Body of pancreas (tissue), 4 donors: Measurements from ENCODE around the gene TMPRSS2. TPM values are rescaled to one million over a fixed set of nuclear protein-coding genes. Genes with fewer than 3 reads are reported as not detected.

Experiments used
- ATAC-seq: fragments of 150-250 bp; one replicate; pipeline ENCODE4 v1.9.1; 2016
- DNase-seq, 4 donors: peaks; one replicate each; pipeline ENCODE4 v3.0.0-alpha.2; 2019
- H3K27ac ChIP-seq, 4 donors: fragments of 200-600 bp; sonication (generic); 1 replicate in 3 of 4; 2 replicates in 1 of 4; pipeline versions ENCODE4 v1.5.1 to v1.6.1; 2016 to 2019; ENCODE audit warnings: mild to moderate bottlenecking in 1 of 4, mixed read lengths in 1 of 4, moderate library complexity in 1 of 4
- H3K27me3 ChIP-seq, 2 donors: fragments of 200-600 bp; sonication (generic); one replicate each; pipeline ENCODE4 v1.6.0; 2016; ENCODE audit warnings: mild to moderate bottlenecking in 1 of 2
- H3K36me3 ChIP-seq, 2 donors: fragments of 200-600 bp; sonication (generic); replicated peaks in 1 of 2; 2 replicates each; pipeline ENCODE4 v1.5.1; 2016; ENCODE audit warnings: low read depth in 2 of 2; ENCODE audit not compliant: insufficient read depth in 1 of 2
- H3K4me1 ChIP-seq: fragments of 200-600 bp; sonication (generic); one replicate; pipeline ENCODE4 v1.6.0; 2016
- H3K4me3 ChIP-seq, 2 donors: fragments of 200-600 bp; sonication (generic); 1 replicate in 1 of 2; 2 replicates in 1 of 2; pipeline ENCODE4 v1.5.1; 2016 to 2019
- H3K9me3 ChIP-seq, 3 donors: fragments of 200-600 bp; sonication (generic); 1 replicate in 2 of 3; 2 replicates in 1 of 3; pipeline ENCODE4 v1.5.1; 2016
- CTCF ChIP-seq, 7 experiments: fragments of 450-650 bp in 4 of 7; fragments of 200-600 bp in 3 of 7; sonication (generic) in 3 of 7; IDR thresholded peaks; one replicate each; pipeline ENCODE4 v1.5.1; 2016 to 2019; ENCODE audit warnings: antibody characterized with exemption in 7 of 7
- POLR2A ChIP-seq, 3 donors: fragments of 450-650 bp; IDR thresholded peaks; one replicate each; pipeline ENCODE4 v1.6.1; 2016; ENCODE audit warnings: antibody characterized with exemption in 3 of 3, mild to moderate bottlenecking in 2 of 3
- WGBS, 2 donors: methylation state at CpG; one replicate each; pipeline ENCODE4 v1.1.5; 2017; 5-methylcytosine and 5-hydroxymethylcytosine counted together
- intact Hi-C: fragments of 100-400 bp; cut with DNase I; formaldehyde crosslinking; loops from one replicate; pipeline ENCODE4 v1.15.1; 2023
- total RNA-seq, 2 donors: library from RNA; depleted of rRNA; stranded (reverse); fragments of >200 nt; gene quantifications; one replicate each; pipeline ENCODE4 v1.1.0, GENCODE V29; 2016

Gene TMPRSS2
- total RNA-seq, 2 donors from 2014 or later, result 45.7 to 60.3 TPM

DNA sequence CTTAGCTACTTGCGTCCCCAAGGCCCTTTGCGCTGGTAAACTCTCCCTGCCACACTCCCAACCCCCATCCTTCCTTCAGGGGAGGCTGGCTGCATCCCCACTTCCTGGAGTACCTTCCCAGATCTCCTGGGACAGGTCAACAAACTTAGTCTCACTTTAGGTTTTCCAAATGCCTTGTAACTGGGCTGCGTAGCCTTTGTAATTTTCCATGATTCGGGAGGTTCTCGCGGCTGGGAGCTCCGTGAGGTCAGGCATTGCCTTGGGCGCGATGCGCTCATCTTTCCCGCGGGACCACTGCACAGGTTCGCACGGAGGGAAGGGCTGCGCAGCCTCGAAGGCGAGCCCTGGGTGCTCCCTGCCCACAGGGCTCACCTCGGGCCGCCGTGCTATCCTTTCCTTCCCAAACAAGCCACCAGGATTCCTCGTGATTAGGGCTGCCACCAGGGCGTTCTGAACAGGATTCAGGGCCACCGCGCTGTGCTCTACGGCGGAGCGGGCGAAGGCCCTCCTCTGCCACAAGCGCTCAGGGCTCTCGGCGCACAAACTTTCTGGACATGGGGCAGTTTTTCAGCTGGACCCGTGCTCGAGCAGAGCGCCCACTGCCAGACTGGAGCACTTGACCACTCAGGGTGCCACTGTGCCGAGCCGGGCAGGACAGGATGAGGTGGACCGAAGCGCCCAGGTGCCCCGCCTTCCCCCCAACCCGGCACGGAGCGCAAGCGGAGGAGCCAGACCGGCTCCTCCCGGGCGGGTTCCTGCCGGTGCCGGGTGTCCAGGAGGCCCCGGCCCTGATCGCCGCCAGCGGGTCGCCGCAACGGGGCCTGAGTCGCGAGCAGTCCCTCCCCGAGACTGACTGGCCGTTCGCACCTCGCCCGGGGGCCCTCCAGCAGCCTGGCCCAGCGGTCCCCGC is 1.1 kb downstream of the TMPRSS2 start:
- DNase-seq, result peak; percentile 69 to 74 (median 73)
- peak; percentile 27 for ATAC-seq
- Histone ChIP-seq H3K4me3 (peak overlapping the region; percentile 52 to 91), H3K27me3 (no peaks in the 10 kb centered on the region), H3K4me1 (peaks cover 76% of the 10 kb centered on the region), H3K27ac (peak overlapping the region; percentile 96 to 98 (median 97)), H3K9me3 (no peaks in the 10 kb centered on the region), H3K36me3 (no peaks in the 10 kb centered on the region)
- WGBS, 2 donors, result 1 to 2% methylated on average over 22 to 64 of the region's 64 CpGs
- intact Hi-C loops, result no loop called here
- TF ChIP-seq CTCF (IDR thresholded peaks at IDR 0.05) (peak in 1 of 7 experiments; percentile 3), POLR2A (IDR thresholded peaks at IDR 0.05) (peak in 2 of 3 donors; percentile 68 to 79)

DNA sequence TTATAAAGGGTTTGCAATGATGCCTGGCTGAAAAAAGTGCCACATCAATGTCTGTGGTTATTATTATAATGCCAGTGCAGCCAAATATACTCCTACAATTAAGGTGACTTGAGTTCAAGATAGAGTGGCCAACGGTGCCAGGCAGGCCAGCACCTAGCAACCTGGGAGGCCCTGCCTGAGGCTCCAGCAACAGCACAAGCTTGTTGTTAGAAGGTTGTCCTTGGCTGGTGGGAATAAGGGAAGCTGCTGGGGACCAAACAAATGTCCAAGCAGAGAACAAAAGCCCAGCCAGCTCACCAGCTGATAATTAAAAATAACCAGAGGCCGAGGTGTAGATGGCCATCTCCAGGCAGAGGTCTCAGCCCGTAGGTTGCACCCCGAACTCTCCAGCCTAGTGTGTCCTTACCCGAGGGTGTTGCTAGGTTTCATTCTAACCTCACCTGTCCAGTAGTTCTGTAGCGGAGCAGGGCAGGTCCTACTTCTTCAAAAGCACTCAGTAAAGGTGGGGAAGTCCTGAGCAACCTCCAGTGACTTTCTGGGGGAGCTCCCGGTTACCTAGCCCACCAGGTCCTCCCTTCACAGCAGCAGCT is 1.9 kb downstream of the TMPRSS2 start:
- intact Hi-C loops, result no loop called here
- H3K9me3 ChIP-seq, result no peaks in the 10 kb centered on the region
- H3K4me3 ChIP-seq, result peak overlapping the region; percentile 52 to 91
- DNase-seq (peak; percentile 77 to 91 (median 88)), ATAC-seq (peak; percentile 33)
- H3K27ac ChIP-seq, result peak overlapping the region; percentile 96 to 98 (median 97)
- TF ChIP-seq POLR2A (IDR thresholded peaks at IDR 0.05), result peak in 2 of 3 donors; percentile 45 to 77
- no peak for TF ChIP-seq CTCF (IDR thresholded peaks at IDR 0.05)
- WGBS, 2 donors, result 11 to 19% methylated on average over 7 of the region's 7 CpGs
- no peaks in the 10 kb centered on the region for H3K27me3 ChIP-seq
- H3K4me1 ChIP-seq, result peaks cover 76% of the 10 kb centered on the region
- H3K36me3 ChIP-seq, result no peaks in the 10 kb centered on the region

DNA sequence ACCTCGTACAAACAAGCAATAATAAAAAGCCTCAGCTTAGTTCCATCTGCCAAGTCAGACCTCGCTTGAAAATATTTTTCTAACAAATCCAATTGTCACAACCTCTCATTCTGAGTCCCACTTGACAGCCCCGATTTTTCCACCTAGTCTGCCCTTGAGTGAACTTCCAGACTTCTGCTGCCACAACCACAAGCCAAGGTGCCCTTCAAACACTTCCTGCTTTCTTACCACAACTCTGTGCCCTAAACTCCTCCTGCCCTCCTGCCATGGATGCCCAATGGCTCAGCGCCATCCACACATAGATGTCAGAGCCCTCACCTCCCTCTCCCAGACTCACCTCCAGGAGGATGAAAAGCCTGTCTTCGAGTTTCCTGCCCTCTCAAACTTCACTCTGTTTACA is 3.9 kb downstream of the TMPRSS2 start:
- no peak for TF ChIP-seq CTCF (IDR thresholded peaks at IDR 0.05)
- TF ChIP-seq POLR2A (IDR thresholded peaks at IDR 0.05), result no peak
- no peaks in the 10 kb centered on the region for H3K9me3 ChIP-seq
- peaks cover 79% of the 10 kb centered on the region for H3K4me1 ChIP-seq
- ATAC-seq, result no peak
- H3K4me3 ChIP-seq, result no peak overlapping the region
- no peaks in the 10 kb centered on the region for H3K36me3 ChIP-seq
- DNase-seq, result no peak
- intact Hi-C loops, result no loop called here
- 18 to 28% methylated on average over 5 of the region's 5 CpGs for WGBS, 2 donors
- H3K27me3 ChIP-seq, result no peaks in the 10 kb centered on the region
- H3K27ac ChIP-seq, result peak overlapping the region; percentile 50 to 98 (median 96)

- H3K27me3 ChIP-seq, result no peaks in the 10 kb centered on the region
- H3K36me3 ChIP-seq, result no peaks in the 10 kb centered on the region
- no peak overlapping the region for H3K4me3 ChIP-seq
- TF ChIP-seq POLR2A (IDR thresholded peaks at IDR 0.05), result peak in 1 of 3 donors; percentile 1
- no peak for TF ChIP-seq CTCF (IDR thresholded peaks at IDR 0.05)
- no peak for ATAC-seq
- WGBS, 2 donors, result 51 to 60% methylated on average over 4 of the region's 4 CpGs
- intact Hi-C loops, result no loop called here
- DNase-seq, result no peak
- peak overlapping the region in 3 of 4 donors; percentile 96 to 98 (median 97) for H3K27ac ChIP-seq
- no peaks in the 10 kb centered on the region for H3K9me3 ChIP-seq
- peaks cover 79% of the 10 kb centered on the region for H3K4me1 ChIP-seq
Measured at GRCh38 chr21:41503331-41503730, 4.6 kb downstream of the TMPRSS2 start.
